ENCODE data around the gene NRG3. TPM values are rescaled to one million over a fixed set of nuclear protein-coding genes. Genes with fewer than 3 reads are reported as not detected.

The NRG3 gene
- total RNA-seq, 4 donors from 2014 or later = under 0.01 to 0.65 (median 0.17) TPM

GRCh38 chr10:82194419-82194818 lies 319.4 kb downstream of the NRG3 start:
- WGBS = 91% methylated on average over 7 of the region's 7 CpGs

GRCh38 chr10:82206831-82207230 lies 331.8 kb downstream of the NRG3 start:
- no peaks in the 10 kb centered on the region for H3K9me3 ChIP-seq
- no peaks in the 10 kb centered on the region for H3K4me1 ChIP-seq
- DNase-seq (ENCODE audit: extremely low spot score) = no peak
- no peak overlapping the region for H3K27ac ChIP-seq (replicated peaks in 1 of 4)
- H3K27me3 ChIP-seq = no peaks in the 10 kb centered on the region
- no peak overlapping the region for H3K4me3 ChIP-seq
- 79% methylated on average over 2 of the region's 2 CpGs for WGBS
- TF ChIP-seq EP300 (IDR thresholded peaks at IDR 0.05) (no peak), POLR2A (IDR thresholded peaks at IDR 0.05; ENCODE audit: low read depth) (no peak), POLR2AphosphoS5 (IDR thresholded peaks at IDR 0.05) (no peak), CTCF (IDR thresholded peaks at IDR 0.05) (no peak)
- no peaks in the 10 kb centered on the region for H3K36me3 ChIP-seq
- intact Hi-C loops (cut with DNase I) = no loop called here

More at GRCh38 chr10:82194419-82194818, 319.4 kb downstream of the NRG3 start:
- Histone ChIP-seq H3K27ac (replicated peaks in 1 of 4) (no peak overlapping the region), H3K27me3 (no peaks in the 10 kb centered on the region), H3K4me3 (no peak overlapping the region), H3K4me1 (no peaks in the 10 kb centered on the region), H3K36me3 (no peaks in the 10 kb centered on the region), H3K9me3 (no peaks in the 10 kb centered on the region)
- intact Hi-C loops (cut with DNase I) = no loop called here
- DNase-seq (ENCODE audit: extremely low spot score) = no peak
- TF ChIP-seq POLR2AphosphoS5 (IDR thresholded peaks at IDR 0.05) = no peak

GRCh38 chr10:82208726-82209125 lies 333.7 kb downstream of the NRG3 start:
- WGBS = 77% methylated on average over 2 of the region's 2 CpGs
- Histone ChIP-seq H3K4me1 (no peaks in the 10 kb centered on the region), H3K9me3 (no peaks in the 10 kb centered on the region), H3K27ac (replicated peaks in 1 of 4) (no peak overlapping the region), H3K27me3 (no peaks in the 10 kb centered on the region), H3K36me3 (no peaks in the 10 kb centered on the region), H3K4me3 (no peak overlapping the region)
- intact Hi-C loops (cut with DNase I) = no loop called here
- DNase-seq (ENCODE audit: extremely low spot score) = no peak
- TF ChIP-seq CTCF (IDR thresholded peaks at IDR 0.05) (no peak), POLR2AphosphoS5 (IDR thresholded peaks at IDR 0.05) (no peak), POLR2A (IDR thresholded peaks at IDR 0.05; ENCODE audit: low read depth) (no peak), EP300 (IDR thresholded peaks at IDR 0.05) (no peak)

- Histone ChIP-seq H3K27ac (replicated peaks in 1 of 4) (no peak overlapping the region), H3K4me1 (no peaks in the 10 kb centered on the region), H3K4me3 (no peak overlapping the region), H3K36me3 (no peaks in the 10 kb centered on the region), H3K27me3 (no peaks in the 10 kb centered on the region), H3K9me3 (no peaks in the 10 kb centered on the region)
- DNase-seq (ENCODE audit: extremely low spot score) = no peak
- no peak for TF ChIP-seq POLR2AphosphoS5 (IDR thresholded peaks at IDR 0.05)
- no peak for TF ChIP-seq POLR2A (IDR thresholded peaks at IDR 0.05; ENCODE audit: low read depth)
- intact Hi-C loops (cut with DNase I) = no loop called here
- 94% methylated on average over 2 of the region's 2 CpGs for WGBS
These were observed 335.3 kb downstream of the NRG3 start for GRCh38 chr10:82210331-82210730.

- no peak for DNase-seq (ENCODE audit: extremely low spot score)
- TF ChIP-seq CTCF (IDR thresholded peaks at IDR 0.05) = no peak
- TF ChIP-seq EP300 (IDR thresholded peaks at IDR 0.05) = no peak
- no peak for TF ChIP-seq POLR2A (IDR thresholded peaks at IDR 0.05; ENCODE audit: low read depth)
- no peak for TF ChIP-seq POLR2AphosphoS5 (IDR thresholded peaks at IDR 0.05)
These were observed 336.4 kb downstream of the NRG3 start for GRCh38 chr10:82211346-82211745.

GRCh38 chr10:82212753-82213152 lies 337.8 kb downstream of the NRG3 start:
- 65% methylated on average over 2 of the region's 2 CpGs for WGBS
- H3K4me1 ChIP-seq = no peaks in the 10 kb centered on the region
- H3K9me3 ChIP-seq = no peaks in the 10 kb centered on the region
- H3K4me3 ChIP-seq = no peak overlapping the region
- H3K36me3 ChIP-seq = no peaks in the 10 kb centered on the region
- no peak overlapping the region for H3K27ac ChIP-seq (replicated peaks in 1 of 4)
- no peaks in the 10 kb centered on the region for H3K27me3 ChIP-seq
- intact Hi-C loops (cut with DNase I) = no loop called here
- no peak for DNase-seq (ENCODE audit: extremely low spot score)
- no peak for TF ChIP-seq POLR2AphosphoS5 (IDR thresholded peaks at IDR 0.05)
- no peak for TF ChIP-seq POLR2A (IDR thresholded peaks at IDR 0.05; ENCODE audit: low read depth)
- no peak for TF ChIP-seq CTCF (IDR thresholded peaks at IDR 0.05)
- TF ChIP-seq EP300 (IDR thresholded peaks at IDR 0.05) = no peak

More at GRCh38 chr10:82211346-82211745, 336.4 kb downstream of the NRG3 start:
- no peak overlapping the region for H3K4me3 ChIP-seq
- H3K27me3 ChIP-seq = no peaks in the 10 kb centered on the region
- intact Hi-C loops (cut with DNase I) = no loop called here
- no peaks in the 10 kb centered on the region for H3K9me3 ChIP-seq
- H3K4me1 ChIP-seq = no peaks in the 10 kb centered on the region
- no peak overlapping the region for H3K27ac ChIP-seq (replicated peaks in 1 of 4)
- H3K36me3 ChIP-seq = no peaks in the 10 kb centered on the region
- WGBS = 18% methylated on average over 3 of the region's 3 CpGs

Data from esophagus muscularis mucosa (tissue), 4 donors.